ENCODE measurements around the gene TUBA3E. TPM values are rescaled to one million over a fixed set of nuclear protein-coding genes. Genes with fewer than 3 reads are reported as not detected.
"Not testable (repeated sequence)": the region's sequence is repeated elsewhere in the genome, so short reads cannot be mapped to it uniquely, and the experiment has no call there.

The TUBA3E gene
- 1.0 and 3.5 TPM in 2 replicates for total RNA-seq (2014; rRNA removed; shearing (Covaris generic))

GRCh38 chr2:130198343-130198742 is at the start of gene TUBA3E:
Gene TUBA3E (minus strand): TSS chr2:130198439. CDS start chr2:130198360, 79 bp downstream.
- DNase-seq (ENCODE audit: low read depth): no peak

GRCh38 chr2:130246430-130246829 is 48.2 kb upstream of the TUBA3E start:
- no peak for DNase-seq (ENCODE audit: low read depth)

- no peak for DNase-seq (ENCODE audit: low read depth)
Observed at GRCh38 chr2:130245976-130246375, 47.7 kb upstream of the TUBA3E start.

GRCh38 chr2:130243359-130243758 is 45.1 kb upstream of the TUBA3E start:
- DNase-seq (ENCODE audit: low read depth): no peak

- peak; percentile 92 for DNase-seq (ENCODE audit: low read depth)
Observed at GRCh38 chr2:130241041-130241707, 42.9 kb upstream of the TUBA3E start.

GRCh38 chr2:130239581-130239980 is 41.3 kb upstream of the TUBA3E start:
- not testable (repeated sequence) for DNase-seq (ENCODE audit: low read depth)

- not testable (repeated sequence) for DNase-seq (ENCODE audit: low read depth)
Observed at GRCh38 chr2:130233066-130233465, 34.8 kb upstream of the TUBA3E start.

- no peak for DNase-seq (ENCODE audit: low read depth)
Observed at GRCh38 chr2:130231656-130232055, 33.4 kb upstream of the TUBA3E start.

GRCh38 chr2:130230907-130231306 is 32.7 kb upstream of the TUBA3E start:
- not testable (repeated sequence) for DNase-seq (ENCODE audit: low read depth)

- not testable (repeated sequence) for DNase-seq (ENCODE audit: low read depth)
Observed at GRCh38 chr2:130230376-130230775, 32.1 kb upstream of the TUBA3E start.

GRCh38 chr2:130229161-130229510 is 30.9 kb upstream of the TUBA3E start:
- DNase-seq (ENCODE audit: low read depth): not testable (repeated sequence)

GRCh38 chr2:130228467-130229160 is 30.4 kb upstream of the TUBA3E start:
- DNase-seq (ENCODE audit: low read depth): not testable (repeated sequence)

GRCh38 chr2:130228005-130228404 is 29.8 kb upstream of the TUBA3E start:
- not testable (repeated sequence) for DNase-seq (ENCODE audit: low read depth)

GRCh38 chr2:130222523-130222922 is 24.3 kb upstream of the TUBA3E start:
- not testable (repeated sequence) for DNase-seq (ENCODE audit: low read depth)

GRCh38 chr2:130220505-130220904 is 22.3 kb upstream of the TUBA3E start:
- not testable (repeated sequence) for DNase-seq (ENCODE audit: low read depth)

GRCh38 chr2:130219147-130219546 is 20.9 kb upstream of the TUBA3E start:
- DNase-seq (ENCODE audit: low read depth): not testable (repeated sequence)

- not testable (repeated sequence) for DNase-seq (ENCODE audit: low read depth)
Observed at GRCh38 chr2:130207051-130207450, 8.8 kb upstream of the TUBA3E start.

GRCh38 chr2:130203150-130203549 is 4.9 kb upstream of the TUBA3E start:
- DNase-seq (ENCODE audit: low read depth): not testable (repeated sequence)

- not testable (repeated sequence) for DNase-seq (ENCODE audit: low read depth)
Observed at GRCh38 chr2:130202518-130202917, 4.3 kb upstream of the TUBA3E start.

GRCh38 chr2:130196052-130196451 is 2.2 kb downstream of the TUBA3E start:
- not testable (repeated sequence) for DNase-seq (ENCODE audit: low read depth)

- not testable (repeated sequence) for DNase-seq (ENCODE audit: low read depth)
Observed at GRCh38 chr2:130195089-130195635, 3.1 kb downstream of the TUBA3E start.

- DNase-seq (ENCODE audit: low read depth): not testable (repeated sequence)
Observed at GRCh38 chr2:130193824-130194223, 4.4 kb downstream of the TUBA3E start.

GRCh38 chr2:130192451-130192850 is 5.8 kb downstream of the TUBA3E start:
- DNase-seq (ENCODE audit: low read depth): not testable (repeated sequence)

Data from Daoy (cell line).